B cell (primary cell): ENCODE results near the gene RAB11FIP3. TPM values are rescaled to one million over a fixed set of nuclear protein-coding genes. Genes with fewer than 3 reads are reported as not detected.
"Not testable (repeated sequence)": the region's sequence is repeated elsewhere in the genome, so short reads cannot be mapped to it uniquely, and the experiment has no call there.

Source experiments
- ATAC-seq: fragments of 200-7000 bp; cut with Tn5 transposase; one replicate; pipeline ENCODE4 v1.10.0; 2021; ENCODE audit warnings: low read depth, mild to moderate bottlenecking, moderate number of reproducible peaks, moderate library complexity
- CTCF ChIA-PET: fragments of 350-600 bp; sonication (Branson Sonifier 250); formaldehyde crosslinking; loops from one replicate; lab custom pipeline; 2021; ENCODE audit warnings: antibody characterized with exemption, inconsistent platforms; lab: Charles Lee
- POLR2A ChIA-PET: fragments of 350-600 bp; sonication (Branson Sonifier 250); formaldehyde crosslinking; loops from one replicate; lab custom pipeline; 2021; ENCODE audit warnings: antibody characterized with exemption; lab: Charles Lee
- DNase-seq: peaks from one replicate; pipeline ENCODE4 v3.0.0; 2013
- H2AFZ ChIP-seq: 2 replicates; pipeline ENCODE4 v1.6.1; 2012; ENCODE audit warnings: mild to moderate bottlenecking, low read depth, low read length; ENCODE audit not compliant: insufficient read depth, poor library complexity, severe bottlenecking
- H3K27ac ChIP-seq, 2 donors: 1 replicate in 1 of 2; 2 replicates in 1 of 2; pipeline ENCODE4 v1.5.1; 2012 to 2013; ENCODE audit warnings: low read length in 2 of 2, mild to moderate bottlenecking in 2 of 2, moderate library complexity in 1 of 2
- H3K27me3 ChIP-seq, 4 experiments: fragments of 200-600 bp in 1 of 4; sonication (generic) in 1 of 4; replicated peaks in 1 of 4; 1 replicate in 2 of 4; 2 replicates in 2 of 4; pipeline versions ENCODE4 v1.6.1 to v1.7.0; 2013 to 2016; ENCODE audit warnings: low read length in 3 of 4, mild to moderate bottlenecking in 2 of 4, mixed read lengths in 1 of 4, moderate library complexity in 1 of 4; ENCODE audit not compliant: insufficient read depth in 4 of 4, control insufficient read depth in 3 of 4; ENCODE audit errors: control extremely low read depth in 1 of 4
- H3K36me3 ChIP-seq, 2 experiments: replicated peaks in 1 of 2; 1 replicate in 1 of 2; 2 replicates in 1 of 2; pipeline versions ENCODE4 v1.6.1 to v1.7.1; 2013; ENCODE audit warnings: low read length in 1 of 2; ENCODE audit not compliant: insufficient read depth in 2 of 2, control insufficient read depth in 1 of 2; ENCODE audit errors: control extremely low read depth in 1 of 2, extremely low read depth in 1 of 2
- H3K4me1 ChIP-seq, 2 donors: fragments of 200-600 bp in 1 of 2; sonication (generic) in 1 of 2; 1 replicate in 1 of 2; 2 replicates in 1 of 2; pipeline versions ENCODE4 v1.5.1 to v1.6.1; 2013 to 2017; ENCODE audit warnings: low read length in 2 of 2; ENCODE audit not compliant: control insufficient read depth in 2 of 2, insufficient read depth in 2 of 2
- H3K4me2 ChIP-seq: replicated peaks from 2 replicates; pipeline ENCODE3; 2012; ENCODE audit warnings: mild to moderate bottlenecking, low read depth, low read length; ENCODE audit not compliant: poor library complexity, severe bottlenecking
- H3K4me3 ChIP-seq, 5 experiments: fragments of 200-600 bp in 1 of 5; sonication (generic) in 1 of 5; 1 replicate in 3 of 5; 2 replicates in 2 of 5; pipeline versions ENCODE4 v1.5.1 to v1.7.0; 2011 to 2016; ENCODE audit warnings: low read length in 4 of 5, mild to moderate bottlenecking in 4 of 5, low read depth in 2 of 5, control low read depth in 1 of 5, moderate library complexity in 1 of 5; ENCODE audit not compliant: insufficient read depth in 1 of 5; ENCODE audit errors: control extremely low read depth in 1 of 5, extremely low read depth in 1 of 5
- H3K79me2 ChIP-seq: fragments of 200-600 bp; sonication (generic); one replicate; pipeline ENCODE4 v1.6.0; 2016; ENCODE audit warnings: low read length; ENCODE audit not compliant: control insufficient read depth, insufficient read depth
- H3K9ac ChIP-seq: fragments of 200-600 bp; sonication (generic); 2 replicates; pipeline ENCODE4 v1.6.1; 2017; ENCODE audit warnings: mild to moderate bottlenecking, low read length, moderate library complexity
- H3K9me3 ChIP-seq, 3 donors: one replicate each; pipeline versions ENCODE4 v1.6.1 to v1.7.1; 2013; ENCODE audit warnings: low read length in 2 of 3; ENCODE audit not compliant: control insufficient read depth in 2 of 3, insufficient read depth in 1 of 3; ENCODE audit errors: control extremely low read depth in 1 of 3
- H4K20me1 ChIP-seq: 2 replicates; pipeline ENCODE4 v1.6.0; 2012; ENCODE audit warnings: mild to moderate bottlenecking, low read length; ENCODE audit not compliant: insufficient read depth, control insufficient read depth, poor library complexity, severe bottlenecking
- H3K27ac Mint-ChIP-seq: one replicate; pipeline ENCODE4 v1.8.0; 2021; ENCODE audit warnings: mixed read lengths
- H3K27me3 Mint-ChIP-seq: one replicate; pipeline ENCODE4 v1.8.0; 2021; ENCODE audit warnings: mixed read lengths
- H3K4me1 Mint-ChIP-seq: one replicate; pipeline ENCODE4 v1.8.0; 2021; ENCODE audit warnings: mixed read lengths
- H3K4me3 Mint-ChIP-seq: one replicate; pipeline ENCODE4 v1.8.0; 2021; ENCODE audit warnings: mixed read lengths
- H3K9me3 Mint-ChIP-seq: one replicate; pipeline ENCODE4 v1.8.0; 2022; ENCODE audit warnings: mixed read lengths; ENCODE audit not compliant: insufficient read depth
- CTCF ChIP-seq: fragments of 200-600 bp; IDR thresholded peaks from one replicate; pipeline ENCODE4 v1.8.0; 2022; ENCODE audit warnings: antibody characterized with exemption, mild to moderate bottlenecking
- EZH2 ChIP-seq: IDR thresholded peaks from 2 replicates; pipeline ENCODE4 v1.6.1; 2012; ENCODE audit warnings: borderline replicate concordance, low read depth, mild to moderate bottlenecking, moderate library complexity, low read length; ENCODE audit not compliant: insufficient read depth, poor library complexity, severe bottlenecking
- whole genome bisulfite sequencing: methylation state at CpG from one replicate; pipeline ENCODE4 v1.1.5; 2013; ENCODE audit warnings: missing lambda C conversion rate; ENCODE audit not compliant: insufficient coverage; 5-methylcytosine and 5-hydroxymethylcytosine counted together
- intact Hi-C: fragments of 100-400 bp; cut with micrococcal nuclease; formaldehyde crosslinking; loops from one replicate; pipeline ENCODE4 v1.10.0; 2022
- polyA plus RNA-seq: library from polyadenylated mRNA; depleted of rRNA; stranded (reverse); fragments of >200 nt; gene quantifications from 2 replicates; pipeline ENCODE4 v1.2.3, GENCODE V29; 2012
- total RNA-seq, 2 donors: library from RNA; stranded (reverse); fragments of 120-200 nt in 1 of 2; gene quantifications; 1 replicate in 1 of 2; 2 replicates in 1 of 2; pipeline versions ENCODE4 v1.2.3 to v1.2.4, GENCODE V29; 2013 to 2022

Gene RAB11FIP3
- total and polyA plus RNA-seq, 2 donors (not counting 1 experiment from before 2014, with no cell fraction given), result 24.3 to 57.2 TPM

GRCh38 chr16:477301-478157 is 52.1 kb downstream of the RAB11FIP3 start:
- Mint-ChIP-seq H3K9me3 (no peaks in the 10 kb centered on the region), H3K27me3 (no peaks in the 10 kb centered on the region), H3K27ac (no peak overlapping the region), H3K4me3 (no peak overlapping the region), H3K4me1 (no peaks in the 10 kb centered on the region)
- Histone ChIP-seq H2AFZ (no peak overlapping the region), H3K27me3 (no peaks in the 10 kb centered on the region), H3K9me3 (no peaks in the 10 kb centered on the region), H3K36me3 (peaks cover 0 to 12% of the 10 kb centered on the region in 2 experiments), H3K27ac (no peak overlapping the region), H3K4me3 (no peak overlapping the region), H3K9ac (no peak overlapping the region), H4K20me1 (no peaks in the 10 kb centered on the region), H3K79me2 (no peaks in the 10 kb centered on the region), H3K4me1 (no peaks in the 10 kb centered on the region), H3K4me2 (no peak overlapping the region)
- CTCF ChIA-PET, result no interaction called here
- intact Hi-C loops, result no loop called here
- no peak for ATAC-seq
- TF ChIP-seq CTCF, result no peak
- no peak for TF ChIP-seq EZH2
- no peak for DNase-seq
- POLR2A ChIA-PET, result no interaction called here
- 94% methylated on average over 23 of the region's 23 CpGs for WGBS

GRCh38 chr16:478287-478686 is 52.8 kb downstream of the RAB11FIP3 start:
- H3K27ac ChIP-seq, H3K27me3 Mint-ChIP-seq, POLR2A ChIA-PET, H3K4me1 Mint-ChIP-seq, H3K27me3 ChIP-seq, H3K4me3 ChIP-seq, intact Hi-C loops, H2AFZ ChIP-seq, CTCF ChIA-PET, H3K9me3 Mint-ChIP-seq, H3K9ac ChIP-seq, H3K9me3 ChIP-seq, H3K4me2 ChIP-seq, ATAC-seq, H4K20me1 ChIP-seq, H3K4me1 ChIP-seq, DNase-seq, H3K4me3 Mint-ChIP-seq, H3K27ac Mint-ChIP-seq, H3K79me2 ChIP-seq: not testable (repeated sequence)
- H3K36me3 ChIP-seq, result peaks cover 0 to 13% of the 10 kb centered on the region in 2 experiments
- WGBS, result 100% methylated on average over 1 of the region's 10 CpGs
